Measurements from ENCODE around the gene HGF. TPM values are rescaled to one million over a fixed set of nuclear protein-coding genes. Genes with fewer than 3 reads are reported as not detected.

The HGF gene
- total and polyA plus RNA-seq, 2 donors (not counting 1 experiment from before 2014, with no cell fraction given): 0.25 TPM; not detected in 1

DNA sequence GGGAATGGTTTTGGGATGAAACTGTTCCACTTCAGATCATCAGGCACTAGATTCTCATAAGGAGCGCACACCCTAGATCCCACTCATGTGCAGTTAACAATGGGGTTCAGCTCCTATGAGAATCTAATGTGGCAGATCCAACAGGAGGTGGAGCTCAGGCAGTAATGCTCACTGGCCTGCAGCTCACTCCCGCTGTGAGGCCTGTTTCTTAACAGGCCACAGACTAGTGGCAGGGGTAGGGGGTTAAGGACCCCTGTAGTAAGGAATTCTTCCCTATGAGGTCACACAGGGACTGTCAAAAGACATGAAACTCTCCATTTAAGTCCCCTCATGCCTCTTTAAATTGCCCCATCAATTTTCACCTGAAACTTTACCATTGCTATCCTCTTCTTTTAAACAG is 8.0 kb downstream of the HGF start:
- Mint-ChIP-seq H3K9me3 (ENCODE audit: insufficient read depth) (peaks cover 3% of the 10 kb centered on the region), H3K4me1 (no peaks in the 10 kb centered on the region), H3K4me3 (no peak overlapping the region), H3K27me3 (no peaks in the 10 kb centered on the region), H3K27ac (no peak overlapping the region)
- H3K9me3 ChIP-seq (ENCODE audit: control extremely low read depth in 1 of 3, control insufficient read depth in 2 of 3, insufficient read depth in 1 of 3, low read length in 2 of 3): no peaks in the 10 kb centered on the region
- 89% methylated on average over 1 of the region's 2 CpGs for WGBS (ENCODE audit: insufficient coverage)
- POLR2A ChIA-PET: no interaction called here
- H3K36me3 ChIP-seq (replicated peaks in 1 of 2; ENCODE audit: control extremely low read depth in 1 of 2, control insufficient read depth in 1 of 2, extremely low read depth in 1 of 2, insufficient read depth in 2 of 2, low read length in 1 of 2): no peaks in the 10 kb centered on the region
- H3K4me2 ChIP-seq (replicated peaks; ENCODE audit: low read depth, low read length, poor library complexity, severe bottlenecking): no peak overlapping the region
- H3K4me3 ChIP-seq (ENCODE audit: control extremely low read depth in 1 of 5, extremely low read depth in 1 of 5, insufficient read depth in 1 of 5, low read depth in 2 of 5, low read length in 4 of 5): no peak overlapping the region
- no peaks in the 10 kb centered on the region for H3K79me2 ChIP-seq (ENCODE audit: control insufficient read depth, insufficient read depth, low read length)
- no peak for DNase-seq
- no peak overlapping the region for H3K9ac ChIP-seq (ENCODE audit: low read length)
- no peak overlapping the region for H3K27ac ChIP-seq (ENCODE audit: low read length in 2 of 2)
- H4K20me1 ChIP-seq (ENCODE audit: control insufficient read depth, insufficient read depth, low read length, poor library complexity, severe bottlenecking): no peaks in the 10 kb centered on the region
- intact Hi-C loops (cut with micrococcal nuclease): no loop called here
- no peaks in the 10 kb centered on the region for H3K27me3 ChIP-seq (replicated peaks in 1 of 4; ENCODE audit: control extremely low read depth in 1 of 4, control insufficient read depth in 3 of 4, insufficient read depth in 4 of 4, low read length in 3 of 4)
- CTCF ChIA-PET: no interaction called here
- no peak for ATAC-seq (ENCODE audit: low read depth)
- TF ChIP-seq EZH2 (IDR thresholded peaks at IDR 0.05; ENCODE audit: borderline replicate concordance, insufficient read depth, low read depth, low read length, poor library complexity, severe bottlenecking): no peak
- TF ChIP-seq, protein P1, sequence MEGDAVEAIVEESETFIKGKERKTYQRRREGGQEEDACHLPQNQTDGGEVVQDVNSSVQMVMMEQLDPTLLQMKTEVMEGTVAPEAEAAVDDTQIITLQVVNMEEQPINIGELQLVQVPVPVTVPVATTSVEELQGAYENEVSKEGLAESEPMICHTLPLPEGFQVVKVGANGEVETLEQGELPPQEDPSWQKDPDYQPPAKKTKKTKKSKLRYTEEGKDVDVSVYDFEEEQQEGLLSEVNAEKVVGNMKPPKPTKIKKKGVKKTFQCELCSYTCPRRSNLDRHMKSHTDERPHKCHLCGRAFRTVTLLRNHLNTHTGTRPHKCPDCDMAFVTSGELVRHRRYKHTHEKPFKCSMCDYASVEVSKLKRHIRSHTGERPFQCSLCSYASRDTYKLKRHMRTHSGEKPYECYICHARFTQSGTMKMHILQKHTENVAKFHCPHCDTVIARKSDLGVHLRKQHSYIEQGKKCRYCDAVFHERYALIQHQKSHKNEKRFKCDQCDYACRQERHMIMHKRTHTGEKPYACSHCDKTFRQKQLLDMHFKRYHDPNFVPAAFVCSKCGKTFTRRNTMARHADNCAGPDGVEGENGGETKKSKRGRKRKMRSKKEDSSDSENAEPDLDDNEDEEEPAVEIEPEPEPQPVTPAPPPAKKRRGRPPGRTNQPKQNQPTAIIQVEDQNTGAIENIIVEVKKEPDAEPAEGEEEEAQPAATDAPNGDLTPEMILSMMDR (IDR thresholded peaks at IDR 0.05): no peak
- H2AFZ ChIP-seq (ENCODE audit: insufficient read depth, low read depth, low read length, poor library complexity, severe bottlenecking): no peak overlapping the region
- H3K4me1 ChIP-seq (ENCODE audit: control insufficient read depth in 2 of 2, insufficient read depth in 2 of 2, low read length in 2 of 2): no peaks in the 10 kb centered on the region

DNA sequence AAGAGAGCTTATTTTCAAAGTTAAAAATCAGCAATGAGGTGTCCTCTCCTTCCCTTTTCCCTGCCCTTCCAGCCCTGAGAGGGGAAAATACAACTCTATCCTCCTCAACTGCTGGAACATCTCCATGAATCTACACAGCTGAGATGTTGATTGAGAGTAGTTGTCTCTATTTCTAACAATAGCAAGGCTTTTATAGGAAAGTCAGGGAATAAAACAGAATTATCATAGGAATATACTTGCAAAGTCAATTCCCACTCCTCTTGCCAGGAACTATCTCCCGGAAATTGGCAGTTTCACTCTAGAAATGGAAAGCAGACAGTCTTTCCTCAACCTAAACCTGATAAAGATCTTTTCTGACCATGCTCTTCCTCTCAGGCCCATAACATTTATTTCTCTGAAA is 8.8 kb downstream of the HGF start:
- no peak for TF ChIP-seq EZH2 (IDR thresholded peaks at IDR 0.05; ENCODE audit: borderline replicate concordance, insufficient read depth, low read depth, low read length, poor library complexity, severe bottlenecking)
- H3K4me3 ChIP-seq (ENCODE audit: control extremely low read depth in 1 of 5, extremely low read depth in 1 of 5, insufficient read depth in 1 of 5, low read depth in 2 of 5, low read length in 4 of 5): no peak overlapping the region
- DNase-seq: no peak
- no peaks in the 10 kb centered on the region for H3K27me3 ChIP-seq (replicated peaks in 1 of 4; ENCODE audit: control extremely low read depth in 1 of 4, control insufficient read depth in 3 of 4, insufficient read depth in 4 of 4, low read length in 3 of 4)
- no peaks in the 10 kb centered on the region for H3K27me3 Mint-ChIP-seq
- no peak overlapping the region for H3K27ac ChIP-seq (ENCODE audit: low read length in 2 of 2)
- no peaks in the 10 kb centered on the region for H4K20me1 ChIP-seq (ENCODE audit: control insufficient read depth, insufficient read depth, low read length, poor library complexity, severe bottlenecking)
- no peaks in the 10 kb centered on the region for H3K79me2 ChIP-seq (ENCODE audit: control insufficient read depth, insufficient read depth, low read length)
- H3K9me3 Mint-ChIP-seq (ENCODE audit: insufficient read depth): peaks cover 3% of the 10 kb centered on the region
- H3K9ac ChIP-seq (ENCODE audit: low read length): no peak overlapping the region
- ATAC-seq (ENCODE audit: low read depth): no peak
- WGBS (ENCODE audit: insufficient coverage): 100% methylated on average over 1 of the region's 1 CpG
- H3K36me3 ChIP-seq (replicated peaks in 1 of 2; ENCODE audit: control extremely low read depth in 1 of 2, control insufficient read depth in 1 of 2, extremely low read depth in 1 of 2, insufficient read depth in 2 of 2, low read length in 1 of 2): no peaks in the 10 kb centered on the region
- H3K4me3 Mint-ChIP-seq: no peak overlapping the region
- H3K27ac Mint-ChIP-seq: no peak overlapping the region
- no peaks in the 10 kb centered on the region for H3K9me3 ChIP-seq (ENCODE audit: control extremely low read depth in 1 of 3, control insufficient read depth in 2 of 3, insufficient read depth in 1 of 3, low read length in 2 of 3)
- CTCF ChIA-PET: no interaction called here
- POLR2A ChIA-PET: no interaction called here
- no peak overlapping the region for H2AFZ ChIP-seq (ENCODE audit: insufficient read depth, low read depth, low read length, poor library complexity, severe bottlenecking)
- no peak overlapping the region for H3K4me2 ChIP-seq (replicated peaks; ENCODE audit: low read depth, low read length, poor library complexity, severe bottlenecking)
- H3K4me1 Mint-ChIP-seq: no peaks in the 10 kb centered on the region
- intact Hi-C loops (cut with micrococcal nuclease): no loop called here
- H3K4me1 ChIP-seq (ENCODE audit: control insufficient read depth in 2 of 2, insufficient read depth in 2 of 2, low read length in 2 of 2): no peaks in the 10 kb centered on the region

Data from B cell (primary cell).